Uterus (tissue), 4 donors: ENCODE results near the gene HDDC3. TPM values are rescaled to one million over a fixed set of nuclear protein-coding genes. Genes with fewer than 3 reads are reported as not detected.

ENCODE experiments used
- DNase-seq, 2 donors: peaks; one replicate each; pipeline ENCODE4 v3.0.0-alpha.2; 2019 to 2020
- H3K27ac ChIP-seq, 2 donors: fragments of 200-600 bp; sonication (generic); 1 replicate in 1 of 2; 2 replicates in 1 of 2; pipeline ENCODE4 v1.5.1; 2016 to 2018
- H3K27me3 ChIP-seq, 2 donors: fragments of 200-600 bp; sonication (generic); one replicate each; pipeline ENCODE4 v1.5.1; 2018 to 2019; ENCODE audit warnings: control low read depth in 1 of 2
- H3K36me3 ChIP-seq, 2 donors: fragments of 200-600 bp; sonication (generic); one replicate each; pipeline ENCODE4 v1.5.1; 2019; ENCODE audit warnings: control low read depth in 1 of 2
- H3K4me1 ChIP-seq, 2 donors: fragments of 200-600 bp; sonication (generic); one replicate each; pipeline ENCODE4 v1.5.1; 2018 to 2019; ENCODE audit warnings: control low read depth in 1 of 2
- H3K4me3 ChIP-seq, 2 donors: fragments of 200-600 bp; sonication (generic); 1 replicate in 1 of 2; 2 replicates in 1 of 2; pipeline ENCODE4 v1.5.1; 2018 to 2019; ENCODE audit warnings: mild to moderate bottlenecking in 1 of 2
- H3K9me3 ChIP-seq, 2 donors: fragments of 200-600 bp; sonication (generic); one replicate each; pipeline ENCODE4 v1.5.1; 2019; ENCODE audit warnings: control low read depth in 1 of 2
- POLR2A ChIP-seq, 2 donors: fragments of 450-650 bp; IDR thresholded peaks; one replicate each; pipeline ENCODE4 v1.6.1; 2016; ENCODE audit warnings: antibody characterized with exemption in 2 of 2, mild to moderate bottlenecking in 1 of 2, moderate library complexity in 1 of 2
- intact Hi-C: fragments of 100-400 bp; cut with DNase I; formaldehyde crosslinking; loops from one replicate; pipeline ENCODE4 v1.15.1; 2023; ENCODE audit warnings: low total_unique reads
- total RNA-seq, 4 donors: library from RNA; depleted of rRNA in 3 of 4; stranded (reverse); fragments of >200 nt in 3 of 4; gene quantifications; one replicate each; pipeline versions ENCODE4 v1.1.0 to v1.2.4, GENCODE V29; 2014 to 2023
- TF ChIP-seq, protein P1 (sequence below), 4 experiments: fragments of 200-600 bp in 2 of 4; fragments of 450-650 bp in 2 of 4; sonication (generic) in 2 of 4; IDR thresholded peaks; one replicate each; pipeline ENCODE4 v1.5.1; 2016 to 2019; ENCODE audit warnings: antibody characterized with exemption in 4 of 4, mild to moderate bottlenecking in 2 of 4, moderate library complexity in 1 of 4
- donor health status: DM: yes; HTN: yes; CAD: no.

HDDC3 gene
- total RNA-seq, 4 donors from 2014 or later: 0.59 to 14.0 (median 7.2) TPM

DNA sequence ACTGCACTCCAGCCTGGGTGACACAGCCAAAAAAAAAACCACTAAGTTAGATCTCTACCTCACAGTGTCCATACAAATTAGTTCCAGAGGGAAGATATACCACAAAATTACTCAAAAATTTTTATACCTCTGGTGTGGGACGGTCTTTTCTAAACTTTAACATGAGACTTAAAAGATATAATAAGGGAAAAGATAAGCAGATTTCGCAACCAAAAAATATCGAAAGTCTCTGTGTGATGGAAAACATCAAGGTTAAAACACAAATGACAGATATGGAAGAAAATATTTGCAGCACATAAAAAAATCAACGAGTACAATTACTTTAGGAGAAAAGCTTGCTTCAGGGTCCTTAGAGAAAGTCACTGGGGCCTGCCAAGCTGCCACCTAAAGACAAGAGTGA, 10.5 kb downstream of the HDDC3 start:
- no peaks in the 10 kb centered on the region for H3K36me3 ChIP-seq

GRCh38 chr15:90918835-90919234, 13.5 kb downstream of the HDDC3 start:
- no peaks in the 10 kb centered on the region for H3K36me3 ChIP-seq
- intact Hi-C loops: no loop called here
- no peak for TF ChIP-seq POLR2A (IDR thresholded peaks at IDR 0.05)
- TF ChIP-seq, protein P1, sequence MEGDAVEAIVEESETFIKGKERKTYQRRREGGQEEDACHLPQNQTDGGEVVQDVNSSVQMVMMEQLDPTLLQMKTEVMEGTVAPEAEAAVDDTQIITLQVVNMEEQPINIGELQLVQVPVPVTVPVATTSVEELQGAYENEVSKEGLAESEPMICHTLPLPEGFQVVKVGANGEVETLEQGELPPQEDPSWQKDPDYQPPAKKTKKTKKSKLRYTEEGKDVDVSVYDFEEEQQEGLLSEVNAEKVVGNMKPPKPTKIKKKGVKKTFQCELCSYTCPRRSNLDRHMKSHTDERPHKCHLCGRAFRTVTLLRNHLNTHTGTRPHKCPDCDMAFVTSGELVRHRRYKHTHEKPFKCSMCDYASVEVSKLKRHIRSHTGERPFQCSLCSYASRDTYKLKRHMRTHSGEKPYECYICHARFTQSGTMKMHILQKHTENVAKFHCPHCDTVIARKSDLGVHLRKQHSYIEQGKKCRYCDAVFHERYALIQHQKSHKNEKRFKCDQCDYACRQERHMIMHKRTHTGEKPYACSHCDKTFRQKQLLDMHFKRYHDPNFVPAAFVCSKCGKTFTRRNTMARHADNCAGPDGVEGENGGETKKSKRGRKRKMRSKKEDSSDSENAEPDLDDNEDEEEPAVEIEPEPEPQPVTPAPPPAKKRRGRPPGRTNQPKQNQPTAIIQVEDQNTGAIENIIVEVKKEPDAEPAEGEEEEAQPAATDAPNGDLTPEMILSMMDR (IDR thresholded peaks at IDR 0.05): no peak
- no peak overlapping the region for H3K4me3 ChIP-seq
- no peak overlapping the region for H3K27ac ChIP-seq
- H3K9me3 ChIP-seq: no peaks in the 10 kb centered on the region
- no peak for DNase-seq
- no peaks in the 10 kb centered on the region for H3K4me1 ChIP-seq
- H3K27me3 ChIP-seq: no peaks in the 10 kb centered on the region

More for the DNA sequence above, 10.5 kb downstream of the HDDC3 start:
- TF ChIP-seq, protein P1 (IDR thresholded peaks at IDR 0.05): no peak
- no peak for TF ChIP-seq POLR2A (IDR thresholded peaks at IDR 0.05)
- Histone ChIP-seq H3K9me3 (no peaks in the 10 kb centered on the region), H3K27ac (no peak overlapping the region), H3K4me3 (no peak overlapping the region), H3K27me3 (no peaks in the 10 kb centered on the region), H3K4me1 (no peaks in the 10 kb centered on the region)
- DNase-seq: no peak
- intact Hi-C loops: no loop called here

DNA sequence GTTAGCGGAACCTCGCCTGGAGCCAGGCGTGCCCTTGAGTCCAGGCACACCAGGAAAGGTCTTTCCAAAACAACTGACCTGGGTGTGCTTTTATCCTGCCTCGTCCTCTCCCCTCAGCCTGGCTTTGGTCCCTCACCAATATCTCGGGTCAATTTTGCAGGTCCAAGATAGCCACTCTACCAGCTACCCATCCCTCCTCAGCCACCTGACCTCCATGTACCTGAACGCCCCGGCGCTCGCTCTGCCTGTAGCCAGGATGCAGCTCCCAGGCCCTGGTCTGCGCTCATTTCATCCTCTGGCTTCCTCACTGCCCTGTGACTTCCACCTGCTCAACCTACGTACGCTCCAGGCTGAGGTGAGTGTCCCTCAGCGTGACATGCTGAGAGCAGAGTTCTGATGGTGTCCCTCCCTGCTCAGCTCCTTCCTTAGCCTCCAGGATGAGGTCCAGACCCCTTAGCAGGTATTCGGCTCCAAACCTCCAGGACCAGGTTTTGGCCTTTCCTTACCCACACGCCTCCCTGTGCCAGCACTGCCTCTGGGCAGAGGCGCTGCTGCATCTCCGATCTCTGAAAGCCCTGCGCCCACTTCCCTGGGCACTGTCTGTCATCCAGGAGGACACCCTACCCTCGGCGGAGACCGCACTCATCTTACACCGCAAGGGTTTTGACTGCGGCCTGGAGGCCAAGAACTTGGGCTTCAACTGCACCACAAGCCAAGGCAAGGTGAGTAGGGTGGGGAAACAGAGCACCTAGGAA, 14.1 kb downstream of the HDDC3 start:
- Histone ChIP-seq H3K4me1 (no peaks in the 10 kb centered on the region), H3K9me3 (no peaks in the 10 kb centered on the region), H3K27ac (no peak overlapping the region), H3K36me3 (no peaks in the 10 kb centered on the region), H3K27me3 (no peaks in the 10 kb centered on the region), H3K4me3 (no peak overlapping the region)
- DNase-seq: no peak
- TF ChIP-seq, protein P1 (IDR thresholded peaks at IDR 0.05): no peak
- TF ChIP-seq POLR2A (IDR thresholded peaks at IDR 0.05): no peak
- intact Hi-C loops: no loop called here

GRCh38 chr15:90917569-90917968, 14.8 kb downstream of the HDDC3 start:
- no peak overlapping the region for H3K27ac ChIP-seq
- intact Hi-C loops: no loop called here
- H3K27me3 ChIP-seq: no peaks in the 10 kb centered on the region
- no peak overlapping the region for H3K4me3 ChIP-seq
- no peak for DNase-seq
- no peaks in the 10 kb centered on the region for H3K36me3 ChIP-seq
- H3K4me1 ChIP-seq: no peaks in the 10 kb centered on the region
- no peaks in the 10 kb centered on the region for H3K9me3 ChIP-seq
- no peak for TF ChIP-seq POLR2A (IDR thresholded peaks at IDR 0.05)
- TF ChIP-seq, protein P1 (IDR thresholded peaks at IDR 0.05): no peak

DNA sequence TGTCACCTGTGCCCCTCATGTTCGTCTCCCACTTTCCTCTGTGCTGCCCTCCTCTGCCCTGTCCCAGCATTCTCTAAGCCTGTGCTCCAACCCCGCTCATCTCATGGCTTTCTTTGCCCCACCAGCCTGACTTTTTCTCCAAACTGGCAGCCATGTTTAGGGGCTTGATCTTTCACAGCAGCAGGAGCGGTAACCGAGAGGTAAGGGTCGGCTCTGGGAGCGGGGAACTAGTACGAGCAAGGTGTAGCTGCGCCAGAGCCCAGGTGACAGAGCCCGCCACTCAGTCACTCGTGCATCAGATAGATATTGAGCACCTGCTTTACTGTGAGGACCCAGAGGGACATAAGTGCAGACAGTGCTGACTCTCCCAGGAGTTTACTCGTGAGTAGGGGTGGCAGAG, 15.9 kb downstream of the HDDC3 start:
- H3K27me3 ChIP-seq: no peaks in the 10 kb centered on the region
- H3K27ac ChIP-seq: no peak overlapping the region
- no peaks in the 10 kb centered on the region for H3K4me1 ChIP-seq
- H3K36me3 ChIP-seq: no peaks in the 10 kb centered on the region
- no peak for DNase-seq
- H3K4me3 ChIP-seq: no peak overlapping the region
- intact Hi-C loops: no loop called here
- H3K9me3 ChIP-seq: no peaks in the 10 kb centered on the region
- TF ChIP-seq, protein P1 (IDR thresholded peaks at IDR 0.05): no peak
- no peak for TF ChIP-seq POLR2A (IDR thresholded peaks at IDR 0.05)
